Activated CD8-positive, alpha-beta memory T cell treated with anti-CD3 and anti-CD28 coated beads, Interleukin-2, amount 50 U/mL, for 24 hours (primary cell): Measurements from ENCODE around the gene REG4.
"Not testable (repeated sequence)": the region's sequence is repeated elsewhere in the genome, so short reads cannot be mapped to it uniquely, and the experiment has no call there.

ENCODE experiments used
- DNase-seq: peaks from one replicate; pipeline ENCODE4 v3.0.0-alpha.2; 2020; ENCODE audit errors: extremely low read depth

REG4 gene

GRCh38 chr1:119811387-119811786 lies at the start of gene REG4:
Gene REG4, minus strand, starts transcription at chr1:119811460. Its CDS starts 2,691 bp downstream, at chr1:119808769.
- no peak for DNase-seq

- DNase-seq: no peak
Measured at GRCh38 chr1:119859647-119860046, 48.4 kb upstream of the REG4 start.

- not testable (repeated sequence) for DNase-seq
Measured at GRCh38 chr1:119858556-119859214, 47.4 kb upstream of the REG4 start.

GRCh38 chr1:119858126-119858525 lies 46.9 kb upstream of the REG4 start:
- no peak for DNase-seq

- DNase-seq: no peak
Measured at GRCh38 chr1:119853155-119853554, 41.9 kb upstream of the REG4 start.

GRCh38 chr1:119844206-119844605 lies 32.9 kb upstream of the REG4 start:
- DNase-seq: not testable (repeated sequence)

GRCh38 chr1:119841306-119841705 lies 30.0 kb upstream of the REG4 start:
- no peak for DNase-seq

GRCh38 chr1:119840745-119841144 lies 29.5 kb upstream of the REG4 start:
- no peak for DNase-seq

GRCh38 chr1:119838236-119838635 lies 27.0 kb upstream of the REG4 start:
- no peak for DNase-seq

GRCh38 chr1:119834990-119835389 lies 23.7 kb upstream of the REG4 start:
- DNase-seq: no peak

GRCh38 chr1:119831027-119831426 lies 19.8 kb upstream of the REG4 start:
- no peak for DNase-seq

- no peak for DNase-seq
Measured at GRCh38 chr1:119829625-119830024, 18.4 kb upstream of the REG4 start.

- not testable (repeated sequence) for DNase-seq
Measured at GRCh38 chr1:119829006-119829405, 17.7 kb upstream of the REG4 start.

- DNase-seq: no peak
Measured at GRCh38 chr1:119828266-119828665, 17.0 kb upstream of the REG4 start.

- no peak for DNase-seq
Measured at GRCh38 chr1:119827010-119827409, 15.8 kb upstream of the REG4 start.

- no peak for DNase-seq
Measured at GRCh38 chr1:119822406-119822805, 11.1 kb upstream of the REG4 start.

- DNase-seq: no peak
Measured at GRCh38 chr1:119818181-119818580, 6.9 kb upstream of the REG4 start.

GRCh38 chr1:119816407-119816806 lies 5.1 kb upstream of the REG4 start:
- no peak for DNase-seq

GRCh38 chr1:119815928-119816327 lies 4.7 kb upstream of the REG4 start:
- DNase-seq: no peak

- DNase-seq: no peak
Measured at GRCh38 chr1:119815361-119815760, 4.1 kb upstream of the REG4 start.

- DNase-seq: no peak
Measured at GRCh38 chr1:119814288-119814687, 3.0 kb upstream of the REG4 start.

- DNase-seq: no peak
Measured at GRCh38 chr1:119811985-119812557, 811 bp upstream of the REG4 start.

- peak; percentile 20 for DNase-seq
Measured at GRCh38 chr1:119808972-119809550, 2.2 kb downstream of the REG4 start.
